ENCODE measurements around the gene TMTC2.
A peak's percentile ranks its signal among the peaks of the same experiment; 100 is the strongest.

The TMTC2 gene

GRCh38 chr12:82682326-82682725 lies 4.4 kb upstream of the TMTC2 start:
- DNase-seq (ENCODE audit: low read depth) = no peak

- DNase-seq (ENCODE audit: low read depth) = no peak
Observed at GRCh38 chr12:82682851-82683261, 3.9 kb upstream of the TMTC2 start.

GRCh38 chr12:82685790-82686167 lies 927 bp upstream of the TMTC2 start:
- DNase-seq (ENCODE audit: low read depth) = peak; percentile 94

GRCh38 chr12:82687021-82688011 lies 610 bp downstream of the TMTC2 start:
- DNase-seq (ENCODE audit: low read depth) = peak; percentile 40

- DNase-seq (ENCODE audit: low read depth) = peak; percentile 18
Observed at GRCh38 chr12:82688035-82688501, 1.4 kb downstream of the TMTC2 start.

- no peak for DNase-seq (ENCODE audit: low read depth)
Observed at GRCh38 chr12:82688596-82688995, 1.9 kb downstream of the TMTC2 start.

- DNase-seq (ENCODE audit: low read depth) = peak; percentile 33
Observed at GRCh38 chr12:82690006-82690405, 3.3 kb downstream of the TMTC2 start.

GRCh38 chr12:82691513-82691912 lies 4.8 kb downstream of the TMTC2 start:
- no peak for DNase-seq (ENCODE audit: low read depth)

GRCh38 chr12:82694276-82694675 lies 7.6 kb downstream of the TMTC2 start:
- DNase-seq (ENCODE audit: low read depth) = no peak

- DNase-seq (ENCODE audit: low read depth) = peak; percentile 78
Observed at GRCh38 chr12:82694970-82695369, 8.3 kb downstream of the TMTC2 start.

GRCh38 chr12:82695531-82695930 lies 8.8 kb downstream of the TMTC2 start:
- DNase-seq (ENCODE audit: low read depth) = no peak

GRCh38 chr12:82696543-82696942 lies 9.8 kb downstream of the TMTC2 start:
- no peak for DNase-seq (ENCODE audit: low read depth)

- no peak for DNase-seq (ENCODE audit: low read depth)
Observed at GRCh38 chr12:82698708-82699564, 12.2 kb downstream of the TMTC2 start.

GRCh38 chr12:82705774-82706173 lies 19.1 kb downstream of the TMTC2 start:
- DNase-seq (ENCODE audit: low read depth) = no peak

- peak; percentile 89 for DNase-seq (ENCODE audit: low read depth)
Observed at GRCh38 chr12:82708061-82708879, 21.6 kb downstream of the TMTC2 start.

- no peak for DNase-seq (ENCODE audit: low read depth)
Observed at GRCh38 chr12:82709794-82710355, 23.2 kb downstream of the TMTC2 start.

GRCh38 chr12:82710741-82711140 lies 24.0 kb downstream of the TMTC2 start:
- DNase-seq (ENCODE audit: low read depth) = no peak

- DNase-seq (ENCODE audit: low read depth) = no peak
Observed at GRCh38 chr12:82714427-82714826, 27.7 kb downstream of the TMTC2 start.

- no peak for DNase-seq (ENCODE audit: low read depth)
Observed at GRCh38 chr12:82721726-82722125, 35.0 kb downstream of the TMTC2 start.

GRCh38 chr12:82723093-82723492 lies 36.4 kb downstream of the TMTC2 start:
- no peak for DNase-seq (ENCODE audit: low read depth)

GRCh38 chr12:82723891-82724290 lies 37.2 kb downstream of the TMTC2 start:
- no peak for DNase-seq (ENCODE audit: low read depth)
